Measurements from ENCODE around the gene NUP210.

NUP210 gene

DNA sequence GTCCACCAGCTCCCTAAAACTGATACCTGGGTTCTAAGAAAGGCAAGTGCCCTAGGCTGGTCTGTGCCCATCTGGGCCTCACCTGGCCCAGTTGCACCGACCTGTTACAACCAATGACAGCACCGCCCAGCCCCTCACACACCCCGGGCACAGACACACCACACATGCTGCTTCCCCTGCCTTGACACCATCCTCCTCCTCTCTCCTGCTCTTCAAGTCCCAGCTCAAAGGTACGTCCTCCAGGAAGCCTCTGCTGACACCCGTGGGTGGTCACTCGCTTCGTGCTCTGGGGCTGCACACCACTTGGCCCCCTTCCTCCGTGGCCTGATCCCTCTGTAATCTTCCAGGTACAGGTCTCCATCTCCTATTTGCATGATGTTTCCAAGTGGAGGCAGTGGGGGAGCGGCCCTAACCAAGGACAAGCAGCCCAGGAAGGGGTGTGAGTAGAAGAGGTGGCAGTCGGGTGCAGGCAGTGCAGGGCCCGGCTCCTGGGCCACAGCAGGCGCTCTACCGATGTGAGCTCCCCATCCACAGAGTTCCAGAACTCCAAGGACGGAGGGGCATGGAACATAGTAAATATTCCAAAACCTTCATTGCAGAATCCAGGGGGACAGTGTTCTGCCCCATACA lies 144.6 kb downstream of the NUP210 start:
- TF ChIP-seq, protein P1, sequence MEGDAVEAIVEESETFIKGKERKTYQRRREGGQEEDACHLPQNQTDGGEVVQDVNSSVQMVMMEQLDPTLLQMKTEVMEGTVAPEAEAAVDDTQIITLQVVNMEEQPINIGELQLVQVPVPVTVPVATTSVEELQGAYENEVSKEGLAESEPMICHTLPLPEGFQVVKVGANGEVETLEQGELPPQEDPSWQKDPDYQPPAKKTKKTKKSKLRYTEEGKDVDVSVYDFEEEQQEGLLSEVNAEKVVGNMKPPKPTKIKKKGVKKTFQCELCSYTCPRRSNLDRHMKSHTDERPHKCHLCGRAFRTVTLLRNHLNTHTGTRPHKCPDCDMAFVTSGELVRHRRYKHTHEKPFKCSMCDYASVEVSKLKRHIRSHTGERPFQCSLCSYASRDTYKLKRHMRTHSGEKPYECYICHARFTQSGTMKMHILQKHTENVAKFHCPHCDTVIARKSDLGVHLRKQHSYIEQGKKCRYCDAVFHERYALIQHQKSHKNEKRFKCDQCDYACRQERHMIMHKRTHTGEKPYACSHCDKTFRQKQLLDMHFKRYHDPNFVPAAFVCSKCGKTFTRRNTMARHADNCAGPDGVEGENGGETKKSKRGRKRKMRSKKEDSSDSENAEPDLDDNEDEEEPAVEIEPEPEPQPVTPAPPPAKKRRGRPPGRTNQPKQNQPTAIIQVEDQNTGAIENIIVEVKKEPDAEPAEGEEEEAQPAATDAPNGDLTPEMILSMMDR (conservative IDR thresholded peaks at IDR 0.05; ENCODE audit: low read depth, low read length): no peak
- no peak overlapping the region for H3K4me3 ChIP-seq (ENCODE audit: low read depth, low read length)
- DNase-seq (ENCODE audit: low read depth): no peak

GRCh38 chr3:13274551-13275332 lies 145.4 kb downstream of the NUP210 start:
- TF ChIP-seq, protein P1 (conservative IDR thresholded peaks at IDR 0.05; ENCODE audit: low read depth, low read length): no peak
- H3K4me3 ChIP-seq (ENCODE audit: low read depth, low read length): no peak overlapping the region
- DNase-seq (ENCODE audit: low read depth): no peak

GRCh38 chr3:13274125-13274524 lies 146.0 kb downstream of the NUP210 start:
- DNase-seq (ENCODE audit: low read depth): no peak
- no peak overlapping the region for H3K4me3 ChIP-seq (ENCODE audit: low read depth, low read length)
- TF ChIP-seq, protein P1 (conservative IDR thresholded peaks at IDR 0.05; ENCODE audit: low read depth, low read length): no peak

DNA sequence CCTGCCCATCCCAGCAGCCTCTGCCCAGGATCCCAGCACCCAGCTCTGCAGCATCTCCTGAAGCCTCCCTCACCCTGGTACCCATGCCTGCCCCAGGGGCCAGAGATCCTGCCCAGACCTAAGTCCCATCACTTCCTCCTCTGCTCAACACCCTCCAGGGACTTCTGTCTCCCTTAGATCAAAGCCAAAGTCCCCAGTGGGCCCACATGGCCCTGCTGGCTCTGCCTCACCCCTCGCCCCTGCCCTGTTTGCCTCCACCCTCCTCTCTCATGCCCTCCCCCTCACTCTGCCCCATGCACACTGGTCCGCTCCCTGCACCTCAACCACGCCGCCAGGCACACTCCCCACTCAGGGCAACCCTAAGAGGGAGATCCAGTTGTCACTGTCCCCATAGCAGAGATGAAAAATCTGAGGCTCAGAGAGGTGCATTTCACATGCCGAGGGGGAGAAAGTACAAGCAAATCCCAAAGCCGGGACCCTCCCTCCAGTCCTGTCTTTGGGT lies 146.5 kb downstream of the NUP210 start:
- no peak overlapping the region for H3K4me3 ChIP-seq (ENCODE audit: low read depth, low read length)
- TF ChIP-seq, protein P1 (conservative IDR thresholded peaks at IDR 0.05; ENCODE audit: low read depth, low read length): no peak
- DNase-seq (ENCODE audit: low read depth): no peak

- H3K4me3 ChIP-seq (ENCODE audit: low read depth, low read length): no peak overlapping the region
- TF ChIP-seq, protein P1 (conservative IDR thresholded peaks at IDR 0.05; ENCODE audit: low read depth, low read length): no peak
- DNase-seq (ENCODE audit: low read depth): no peak
Measured at GRCh38 chr3:13272831-13273603, 147.1 kb downstream of the NUP210 start.

- H3K4me3 ChIP-seq (ENCODE audit: low read depth, low read length): no peak overlapping the region
- TF ChIP-seq, protein P1 (conservative IDR thresholded peaks at IDR 0.05; ENCODE audit: low read depth, low read length): no peak
- DNase-seq (ENCODE audit: low read depth): no peak
Measured at GRCh38 chr3:13269711-13270378, 150.3 kb downstream of the NUP210 start.

Measured in choroid plexus epithelial cell (primary cell).